Astrocyte of the spinal cord (primary cell): ENCODE results near the gene F2RL2.

ENCODE experiments used
- DNase-seq: peaks from one replicate; pipeline ENCODE4 v3.0.0; 2011; ENCODE audit warnings: low read depth, low spot score
- H3K4me3 ChIP-seq: 2 replicates; pipeline ENCODE4 v1.5.1; 2011; ENCODE audit warnings: low read depth, mild to moderate bottlenecking, low read length, moderate library complexity
- in situ Hi-C: cut with HindIII; loops from 2 replicates; pipeline ENCODE4 v1.10.0; 2017; ENCODE audit warnings: low sequenced_read_pairs
- TF ChIP-seq, protein P1 (sequence below): IDR thresholded peaks from 2 replicates; pipeline ENCODE4 v1.5.1; 2012; ENCODE audit warnings: low read depth, mild to moderate bottlenecking, low read length, inconsistent platforms

The F2RL2 gene

DNA sequence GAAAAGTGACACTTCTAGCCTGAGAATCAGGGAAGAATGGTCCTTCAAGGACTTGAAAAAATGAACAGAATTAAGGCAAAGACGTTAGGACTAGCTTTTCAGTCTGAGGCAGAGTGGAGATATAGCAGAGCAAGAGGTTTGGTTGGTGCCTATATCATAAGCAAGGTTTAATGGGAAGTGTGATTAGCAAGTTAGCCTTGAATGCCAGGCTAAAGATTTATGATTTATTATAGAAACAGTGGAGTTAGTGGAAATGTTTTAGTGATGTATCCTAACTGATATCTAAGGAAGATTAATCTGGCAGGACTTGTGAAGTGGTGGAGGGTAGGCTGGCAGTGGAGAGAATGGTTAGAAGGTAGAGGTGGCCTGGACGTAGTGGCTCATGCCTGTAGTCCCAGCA, 7.0 kb downstream of the F2RL2 start:
- H3K4me3 ChIP-seq: no peak overlapping the region
- in situ Hi-C loops: loop anchor here (25.0 kb wide), 2 partner anchors 96 to 196 kb away; partner anchors contain the start of genes F2R and F2RL1
- no peak for DNase-seq
- TF ChIP-seq, protein P1, sequence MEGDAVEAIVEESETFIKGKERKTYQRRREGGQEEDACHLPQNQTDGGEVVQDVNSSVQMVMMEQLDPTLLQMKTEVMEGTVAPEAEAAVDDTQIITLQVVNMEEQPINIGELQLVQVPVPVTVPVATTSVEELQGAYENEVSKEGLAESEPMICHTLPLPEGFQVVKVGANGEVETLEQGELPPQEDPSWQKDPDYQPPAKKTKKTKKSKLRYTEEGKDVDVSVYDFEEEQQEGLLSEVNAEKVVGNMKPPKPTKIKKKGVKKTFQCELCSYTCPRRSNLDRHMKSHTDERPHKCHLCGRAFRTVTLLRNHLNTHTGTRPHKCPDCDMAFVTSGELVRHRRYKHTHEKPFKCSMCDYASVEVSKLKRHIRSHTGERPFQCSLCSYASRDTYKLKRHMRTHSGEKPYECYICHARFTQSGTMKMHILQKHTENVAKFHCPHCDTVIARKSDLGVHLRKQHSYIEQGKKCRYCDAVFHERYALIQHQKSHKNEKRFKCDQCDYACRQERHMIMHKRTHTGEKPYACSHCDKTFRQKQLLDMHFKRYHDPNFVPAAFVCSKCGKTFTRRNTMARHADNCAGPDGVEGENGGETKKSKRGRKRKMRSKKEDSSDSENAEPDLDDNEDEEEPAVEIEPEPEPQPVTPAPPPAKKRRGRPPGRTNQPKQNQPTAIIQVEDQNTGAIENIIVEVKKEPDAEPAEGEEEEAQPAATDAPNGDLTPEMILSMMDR: no peak

GRCh38 chr5:76615759-76616158, 7.4 kb downstream of the F2RL2 start:
- in situ Hi-C loops: loop anchor here (25.0 kb wide), 2 partner anchors 97 to 197 kb away; partner anchors contain the start of genes F2R and F2RL1
- H3K4me3 ChIP-seq: no peak overlapping the region
- TF ChIP-seq, protein P1: no peak
- DNase-seq: peak; percentile 74

DNA sequence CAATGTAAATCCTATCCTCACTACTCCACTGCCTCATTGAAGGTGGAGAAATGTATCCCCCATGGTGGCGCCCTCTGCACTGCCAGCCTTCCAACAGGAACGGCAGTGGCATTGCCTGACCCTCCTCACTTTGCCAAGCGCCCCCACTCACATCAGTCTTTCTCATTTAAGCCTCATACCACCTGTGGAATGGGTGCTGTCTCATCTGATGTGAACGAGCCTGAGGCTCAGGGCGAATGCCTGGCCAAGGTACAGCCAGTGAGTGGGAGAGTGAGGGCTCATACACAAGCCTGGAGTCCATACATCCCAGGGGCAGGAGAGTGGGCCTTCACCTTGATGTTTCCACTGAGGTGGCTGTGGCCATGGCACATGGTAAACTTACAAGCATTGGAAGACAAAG, 10.3 kb downstream of the F2RL2 start:
- in situ Hi-C loops: loop anchor here (25.0 kb wide), 2 partner anchors 99 to 199 kb away; partner anchors contain the start of genes F2R and F2RL1
- no peak for DNase-seq
- no peak overlapping the region for H3K4me3 ChIP-seq
- TF ChIP-seq, protein P1: no peak

- no peak for DNase-seq
- H3K4me3 ChIP-seq: no peak overlapping the region
- in situ Hi-C loops: loop anchor here (25.0 kb wide), 2 partner anchors 102 to 202 kb away; partner anchors contain the start of genes F2R and F2RL1
- TF ChIP-seq, protein P1: no peak
Observed at GRCh38 chr5:76610196-76610595, 13.0 kb downstream of the F2RL2 start.

DNA sequence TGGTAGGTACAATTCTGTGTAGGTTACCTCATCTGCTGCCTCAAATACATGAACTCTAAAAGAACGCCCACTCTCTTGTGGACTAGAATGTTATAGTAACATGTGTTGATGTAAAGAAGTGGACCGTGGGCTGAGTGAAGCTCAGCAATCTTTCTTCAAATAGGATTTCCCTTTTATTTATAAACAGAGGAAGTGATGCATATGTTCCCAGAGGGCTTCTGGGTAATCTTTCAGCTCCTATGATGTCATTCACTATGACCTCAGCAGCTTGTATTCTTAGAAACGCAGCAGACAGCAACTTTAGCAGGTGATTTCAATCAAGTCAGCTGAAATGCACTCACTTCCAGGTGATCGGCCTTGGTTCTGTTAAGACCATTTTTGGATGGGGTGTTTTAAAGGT, 14.4 kb downstream of the F2RL2 start:
- TF ChIP-seq, protein P1: no peak

GRCh38 chr5:76607353-76607871, 15.8 kb downstream of the F2RL2 start:
- TF ChIP-seq, protein P1: no peak
- DNase-seq: peak; percentile 76
- in situ Hi-C loops: loop anchor here (25.0 kb wide), 2 partner anchors 105 to 205 kb away; partner anchors contain the start of genes F2R and F2RL1
- H3K4me3 ChIP-seq: no peak overlapping the region

More for the DNA sequence above, 14.4 kb downstream of the F2RL2 start:
- no peak overlapping the region for H3K4me3 ChIP-seq
- peak; percentile 56 for DNase-seq
- in situ Hi-C loops: loop anchor here (25.0 kb wide), 2 partner anchors 103 to 203 kb away; partner anchors contain the start of genes F2R and F2RL1
